Neural progenitor cell (in vitro differentiated cells): ENCODE results near the gene CMTM8. TPM values are rescaled to one million over a fixed set of nuclear protein-coding genes. Genes with fewer than 3 reads are reported as not detected.

Experiments used
- DNase-seq: peaks from one replicate; pipeline ENCODE4 v3.0.0-alpha.2; 2016; ENCODE audit warnings: low spot score
- H2AFZ ChIP-seq: fragments of 200-600 bp; sonication (generic); replicated peaks from 2 replicates; pipeline ENCODE4 v1.6.1; 2016; ENCODE audit warnings: antibody characterized with exemption
- H3F3A ChIP-seq: fragments of 200-600 bp; sonication (generic); 2 replicates; pipeline ENCODE4 v1.6.1; 2016; ENCODE audit warnings: antibody characterized with exemption, low read depth
- H3K27ac ChIP-seq: fragments of 200-600 bp; sonication (generic); 2 replicates; pipeline ENCODE4 v1.5.1; 2016; ENCODE audit warnings: mild to moderate bottlenecking
- H3K27me3 ChIP-seq: fragments of 200-600 bp; sonication (generic); 2 replicates; pipeline ENCODE4 v1.6.1; 2016; ENCODE audit warnings: mild to moderate bottlenecking, moderate library complexity
- H3K36me3 ChIP-seq: fragments of 200-600 bp; sonication (generic); 2 replicates; pipeline ENCODE4 v1.5.1; 2016
- H3K4me1 ChIP-seq: fragments of 200-600 bp; sonication (generic); 2 replicates; pipeline ENCODE4 v1.6.1; 2016; ENCODE audit warnings: mixed run types
- H3K4me2 ChIP-seq: fragments of 200-600 bp; sonication (generic); 2 replicates; pipeline ENCODE4 v1.6.1; 2016
- H3K4me3 ChIP-seq: fragments of 200-600 bp; sonication (generic); 2 replicates; pipeline ENCODE4 v1.5.1; 2016
- H3K79me2 ChIP-seq: fragments of 200-600 bp; sonication (generic); 2 replicates; pipeline ENCODE4 v1.6.1; 2016; ENCODE audit warnings: low read depth
- H3K9ac ChIP-seq: fragments of 200-600 bp; sonication (generic); 2 replicates; pipeline ENCODE4 v1.6.1; 2016
- H3K9me3 ChIP-seq: fragments of 200-600 bp; sonication (generic); 2 replicates; pipeline ENCODE4 v1.5.1; 2016; ENCODE audit warnings: low read depth
- H4K20me1 ChIP-seq: fragments of 200-600 bp; sonication (generic); 2 replicates; pipeline ENCODE4 v1.6.1; 2016; ENCODE audit warnings: low read depth
- H3K27ac Mint-ChIP-seq: 3 replicates; pipeline ENCODE4 v1.8.0; 2021; ENCODE audit warnings: mixed read lengths
- H3K27me3 Mint-ChIP-seq: 2 replicates; pipeline ENCODE4 v1.8.0; 2022; ENCODE audit warnings: low read depth, mild to moderate bottlenecking, inconsistent platforms, moderate library complexity, mixed read lengths; ENCODE audit not compliant: insufficient read depth
- H3K36me3 Mint-ChIP-seq: 3 replicates; pipeline ENCODE4 v1.8.0; 2021; ENCODE audit warnings: mixed read lengths
- H3K4me1 Mint-ChIP-seq: 3 replicates; pipeline ENCODE4 v1.8.0; 2021; ENCODE audit warnings: mixed read lengths
- H3K4me3 Mint-ChIP-seq: 3 replicates; pipeline ENCODE4 v1.8.0; 2021; ENCODE audit warnings: mild to moderate bottlenecking, moderate library complexity, mixed read lengths
- H3K9me3 Mint-ChIP-seq: 3 replicates; pipeline ENCODE4 v1.8.0; 2020; ENCODE audit warnings: mixed read lengths
- CTCF ChIP-seq: fragments of 200-600 bp; sonication (generic); IDR thresholded peaks from 2 replicates; pipeline ENCODE4 v1.5.1; 2017; ENCODE audit warnings: antibody characterized with exemption, mild to moderate bottlenecking
- EZH2 ChIP-seq: fragments of 200-600 bp; sonication (generic); IDR thresholded peaks from 2 replicates; pipeline ENCODE4 v1.6.1; 2017; ENCODE audit warnings: antibody characterized with exemption, mild to moderate bottlenecking, moderate library complexity
- EZH2phosphoT487 ChIP-seq: fragments of 200-600 bp; sonication (generic); IDR thresholded peaks from 2 replicates; pipeline ENCODE4 v1.6.1; 2017; ENCODE audit warnings: antibody characterized with exemption
- total RNA-seq: library from RNA; depleted of rRNA; stranded (reverse); fragments of >200 nt; gene quantifications from 2 replicates; pipeline ENCODE4 v1.2.3, GENCODE V29; 2015; ENCODE audit warnings: low replicate concordance

CMTM8 gene
- total RNA-seq, 1 donor from 2014 or later = 2.1 TPM

- Mint-ChIP-seq H3K27ac (no peak overlapping the region), H3K4me3 (no peak overlapping the region), H3K9me3 (peaks cover 2% of the 10 kb centered on the region), H3K4me1 (peaks cover 14% of the 10 kb centered on the region), H3K27me3 (peaks cover 4% of the 10 kb centered on the region), H3K36me3 (no peaks in the 10 kb centered on the region)
- Histone ChIP-seq H3K27ac (no peak overlapping the region), H3K79me2 (no peaks in the 10 kb centered on the region), H3K36me3 (no peaks in the 10 kb centered on the region), H3K9me3 (no peaks in the 10 kb centered on the region), H3K4me1 (peaks cover 15% of the 10 kb centered on the region), H3F3A (peaks cover 9% of the 10 kb centered on the region), H4K20me1 (no peaks in the 10 kb centered on the region), H3K9ac (no peak overlapping the region), H2AFZ (no peak overlapping the region), H3K27me3 (no peaks in the 10 kb centered on the region), H3K4me2 (no peak overlapping the region), H3K4me3 (no peak overlapping the region)
- no peak for DNase-seq
- no peak for TF ChIP-seq CTCF
- TF ChIP-seq EZH2phosphoT487 = no peak
- TF ChIP-seq EZH2 = no peak
These were observed 72.7 kb downstream of the CMTM8 start for GRCh38 chr3:32310918-32311839.

- no peak overlapping the region for H3K4me3 Mint-ChIP-seq
- H3K36me3 ChIP-seq = no peaks in the 10 kb centered on the region
- no peak for DNase-seq
- peaks cover 23% of the 10 kb centered on the region for H3K4me1 Mint-ChIP-seq
- peaks cover 16% of the 10 kb centered on the region for H3F3A ChIP-seq
- H3K36me3 Mint-ChIP-seq = no peaks in the 10 kb centered on the region
- H3K27ac ChIP-seq = no peak overlapping the region
- TF ChIP-seq EZH2phosphoT487 (no peak), EZH2 (no peak), CTCF (no peak)
- no peaks in the 10 kb centered on the region for H4K20me1 ChIP-seq
- no peak overlapping the region for H3K4me3 ChIP-seq
- no peak overlapping the region for H3K9ac ChIP-seq
- no peaks in the 10 kb centered on the region for H3K27me3 ChIP-seq
- H3K27me3 Mint-ChIP-seq = peaks cover 4% of the 10 kb centered on the region
- no peaks in the 10 kb centered on the region for H3K9me3 Mint-ChIP-seq
- no peak overlapping the region for H3K27ac Mint-ChIP-seq
- peaks cover 24% of the 10 kb centered on the region for H3K4me1 ChIP-seq
- H3K79me2 ChIP-seq = no peaks in the 10 kb centered on the region
- no peak overlapping the region for H2AFZ ChIP-seq
- no peaks in the 10 kb centered on the region for H3K9me3 ChIP-seq
- H3K4me2 ChIP-seq = no peak overlapping the region
These were observed 73.8 kb downstream of the CMTM8 start for GRCh38 chr3:32312251-32312650.

- Histone ChIP-seq H3K4me3 (no peak overlapping the region), H4K20me1 (no peaks in the 10 kb centered on the region), H3K4me1 (peaks cover 17% of the 10 kb centered on the region), H3K27ac (no peak overlapping the region), H2AFZ (no peak overlapping the region), H3K36me3 (no peaks in the 10 kb centered on the region), H3K27me3 (no peaks in the 10 kb centered on the region), H3K4me2 (no peak overlapping the region), H3K79me2 (no peaks in the 10 kb centered on the region), H3K9me3 (no peaks in the 10 kb centered on the region), H3F3A (peaks cover 11% of the 10 kb centered on the region), H3K9ac (no peak overlapping the region)
- no peak for DNase-seq
- Mint-ChIP-seq H3K27me3 (peaks cover 4% of the 10 kb centered on the region), H3K27ac (no peak overlapping the region), H3K4me1 (peaks cover 26% of the 10 kb centered on the region), H3K36me3 (no peaks in the 10 kb centered on the region), H3K9me3 (no peaks in the 10 kb centered on the region), H3K4me3 (no peak overlapping the region)
- TF ChIP-seq EZH2phosphoT487 = no peak
- no peak for TF ChIP-seq CTCF
- no peak for TF ChIP-seq EZH2
These were observed 74.7 kb downstream of the CMTM8 start for GRCh38 chr3:32313169-32313568.
